ENCODE results near the gene TRIM2. TPM values are rescaled to one million over a fixed set of nuclear protein-coding genes. Genes with fewer than 3 reads are reported as not detected.

TRIM2 gene
- total and polyA plus RNA-seq, 2 of the 8 experiments (the other 6 are each of a cell fraction or from before 2014, with no cell fraction given), result 34.0 to 59.8 TPM

DNA sequence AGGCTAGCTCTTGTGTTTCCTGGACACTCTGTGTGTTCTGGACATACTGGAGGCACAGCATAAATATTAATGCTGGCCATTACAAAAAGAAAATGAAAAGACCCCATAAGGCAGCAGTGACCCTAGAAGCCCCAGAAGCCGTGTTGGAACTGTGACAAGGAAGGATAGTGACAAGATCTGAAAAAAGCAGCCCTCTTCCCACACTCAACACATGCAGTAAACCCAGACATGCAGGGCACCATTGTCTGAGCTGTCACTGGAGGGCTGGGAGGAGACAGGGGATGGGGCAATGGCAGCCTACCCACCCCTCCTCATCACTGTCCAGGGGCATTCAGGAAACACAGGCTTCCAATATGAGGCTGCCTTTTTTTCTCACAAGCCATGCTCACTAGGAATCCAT lies 6.5 kb downstream of the TRIM2 start:
- Histone ChIP-seq H3K9me3 (ENCODE audit: insufficient read depth in 2 of 2, low read depth in 1 of 2, low read length in 1 of 2) (no peaks in the 10 kb centered on the region), H2BK5ac (ENCODE audit: low read depth, low read length) (no peak overlapping the region), H2AFZ (ENCODE audit: low read length) (no peak overlapping the region), H3K4me2 (ENCODE audit: insufficient read depth in 1 of 2, low read depth in 2 of 2, low read length in 2 of 2) (no peak overlapping the region), H4K20me1 (replicated peaks in 1 of 2; ENCODE audit: control insufficient read depth in 1 of 2, insufficient read depth in 2 of 2, low read length in 2 of 2) (no peaks in the 10 kb centered on the region), H3K27ac (ENCODE audit: low read depth, low read length) (no peak overlapping the region), H4K91ac (replicated peaks; ENCODE audit: insufficient read length, low read length) (no peak overlapping the region), H3K4me3 (ENCODE audit: extremely low read depth in 1 of 4, insufficient read depth in 2 of 4, low read depth in 3 of 4, low read length in 4 of 4) (no peak overlapping the region), H3K79me2 (ENCODE audit: control insufficient read depth in 1 of 2, insufficient read depth in 2 of 2, low read length in 2 of 2) (peaks cover 0 to 4% of the 10 kb centered on the region in 2 experiments; a peak in 2 of 4 replicates), H4K5ac (ENCODE audit: insufficient read length, low read depth, low read length) (no peak overlapping the region), H2AK5ac (ENCODE audit: low read depth, low read length) (no peak overlapping the region; the same call in 1 of the 2 replicates), H3K23ac (ENCODE audit: insufficient read length) (no peak overlapping the region), H2BK120ac (replicated peaks; ENCODE audit: low read depth, low read length) (no peak overlapping the region), H3K4ac (replicated peaks; ENCODE audit: insufficient read length, low read depth, low read length) (no peak overlapping the region), H3K9ac (replicated peaks in 1 of 4; ENCODE audit: extremely low read depth in 1 of 4, low read depth in 3 of 4, low read length in 3 of 4) (no peak overlapping the region), H2BK12ac (ENCODE audit: low read depth, low read length) (no peak overlapping the region), H3K14ac (ENCODE audit: insufficient read length) (no peak overlapping the region), H3K4me1 (replicated peaks in 1 of 4; ENCODE audit: control insufficient read depth in 3 of 4, insufficient read depth in 4 of 4, low read length in 3 of 4) (peaks cover 8 to 21% (median 17%) of the 10 kb centered on the region in 4 experiments), H3K79me1 (ENCODE audit: low read depth, low read length) (peaks cover 2% of the 10 kb centered on the region), H3K56ac (replicated peaks; ENCODE audit: insufficient read length, low read depth, low read length) (no peak overlapping the region), H2BK15ac (ENCODE audit: low read length) (no peak overlapping the region), H3K18ac (ENCODE audit: extremely low read depth, low read length) (no peak overlapping the region), H4K8ac (ENCODE audit: extremely low read depth, insufficient read depth, low read length) (no peak overlapping the region), H3K27me3 (replicated peaks in 1 of 4; ENCODE audit: control insufficient read depth in 3 of 4, extremely low read depth in 1 of 4, insufficient read depth in 3 of 4, low read length in 3 of 4) (no peaks in the 10 kb centered on the region; a peak in 1 of 7 replicates), H2BK20ac (ENCODE audit: low read length) (no peak overlapping the region), H3K23me2 (ENCODE audit: low read depth, low read length) (peaks cover 6% of the 10 kb centered on the region), H3K36me3 (ENCODE audit: control insufficient read depth in 2 of 4, insufficient read depth in 4 of 4, low read length in 3 of 4) (no peaks in the 10 kb centered on the region; a peak in 1 of 8 replicates)
- DNase-seq (ENCODE audit: low read depth in 1 of 2, low spot score in 2 of 2) (no peak), FAIRE-seq (no peak)
- WGBS, 2 experiments (ENCODE audit: extremely low coverage in 1 of 2, insufficient coverage in 1 of 2, insufficient read length in 1 of 2, insufficient replicate concordance in 2 of 2, low coverage in 1 of 2, low lambda C conversion rate in 2 of 2, missing lambda C conversion rate in 1 of 2), result 92% methylated on average over 1 of the region's 1 CpG; no CpG with 5 or more reads in 1 of the 2 experiments
- CTCF ChIA-PET (ENCODE audit: partially characterized antibody), result interaction anchor here (0.8 to 1.0 kb wide), 4 partner anchors 20 to 55 kb away, joined by 3 to 4 read pairs (median 3); no protein-coding TSS in a partner anchor
- POLR2A ChIA-PET (ENCODE audit: partially characterized antibody), result no interaction called here
- TF ChIP-seq MAX (IDR thresholded peaks at IDR 0.05) (no peak), CTBP2 (IDR thresholded peaks at IDR 0.05; ENCODE audit: borderline replicate concordance, insufficient read depth, insufficient read length, low read length) (no peak), FOSL1 (IDR thresholded peaks at IDR 0.05; ENCODE audit: insufficient read depth, low read depth, low read length) (no peak), BACH1 (IDR thresholded peaks at IDR 0.05; ENCODE audit: low read length) (no peak), SP2 (IDR thresholded peaks at IDR 0.05; ENCODE audit: low read length) (no peak), HDAC2 (IDR thresholded peaks at IDR 0.05; ENCODE audit: borderline replicate concordance in 1 of 2, low read depth in 2 of 2, low read length in 2 of 2) (no peak), ATF2 (IDR thresholded peaks at IDR 0.05; ENCODE audit: low read length) (no peak), CBX5 (IDR thresholded peaks at IDR 0.05; ENCODE audit: low read depth, low read length) (no peak), SIN3A (conservative IDR thresholded peaks at IDR 0.05 in 1 of 2, IDR thresholded peaks at IDR 0.05 in 1 of 2; ENCODE audit: low read depth in 1 of 2, low read length in 2 of 2) (no peak), SUZ12 (IDR thresholded peaks at IDR 0.05; ENCODE audit: low read length) (no peak), EP300 (IDR thresholded peaks at IDR 0.05; ENCODE audit: borderline replicate concordance in 1 of 2, low read depth in 2 of 2, low read length in 2 of 2) (no peak)
